ENCODE results near the gene DPP4. TPM values are rescaled to one million over a fixed set of nuclear protein-coding genes. Genes with fewer than 3 reads are reported as not detected.
"Not testable (repeated sequence)": the region's sequence is repeated elsewhere in the genome, so short reads cannot be mapped to it uniquely, and the experiment has no call there.

Gene DPP4
- total RNA-seq, 3 donors from 2014 or later = 8.6 to 15.6 (median 15.3) TPM

DNA sequence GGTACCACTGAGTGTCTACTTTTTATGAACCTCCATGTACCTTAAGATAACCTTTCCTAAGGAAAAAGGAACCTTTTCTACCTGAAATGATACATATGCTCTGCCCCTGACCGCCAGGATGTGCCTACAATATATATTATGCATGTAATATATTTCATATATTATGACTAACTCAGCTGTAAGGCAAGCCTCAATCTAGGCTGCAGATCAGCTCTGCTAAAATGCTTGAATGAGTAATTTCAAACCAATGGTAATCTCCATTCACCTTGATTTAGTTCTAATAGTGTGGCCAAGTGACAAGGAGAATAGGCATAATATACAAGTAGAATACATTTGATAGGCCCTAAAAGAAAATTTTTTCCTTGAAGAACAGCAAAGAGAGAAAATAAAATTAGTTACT lies 101.8 kb downstream of the DPP4 start:
- ATAC-seq = no peak
- peaks cover 29% of the 10 kb centered on the region for H3K4me1 Mint-ChIP-seq (ENCODE audit: low read depth)

DNA sequence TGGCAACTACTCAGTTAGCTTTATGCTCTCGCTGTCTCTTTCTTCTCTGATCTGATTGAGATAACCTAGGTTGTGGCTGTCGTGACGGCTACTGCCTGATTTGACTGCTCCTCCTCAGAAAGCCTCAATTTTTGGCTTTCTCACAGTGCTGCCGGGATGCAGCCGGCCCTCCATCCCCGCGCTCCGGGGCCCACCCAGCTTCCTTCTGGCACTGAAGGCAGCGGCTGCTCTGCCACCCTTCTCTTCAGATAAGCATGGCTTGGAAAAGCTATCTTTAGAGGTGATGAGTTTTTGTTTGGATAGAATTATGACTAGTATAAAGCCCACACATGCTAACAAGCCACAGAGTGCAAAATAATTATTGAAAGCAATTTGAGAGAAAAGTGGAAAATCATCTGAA lies 102.5 kb downstream of the DPP4 start:
- H3K27me3 Mint-ChIP-seq (ENCODE audit: low read depth) = no peaks in the 10 kb centered on the region
- no peak overlapping the region for H3K4me3 Mint-ChIP-seq
- H3K4me1 Mint-ChIP-seq (ENCODE audit: low read depth) = peaks cover 29% of the 10 kb centered on the region
- no peak for DNase-seq
- H3K36me3 Mint-ChIP-seq (ENCODE audit: insufficient read depth) = no peaks in the 10 kb centered on the region
- no peaks in the 10 kb centered on the region for H3K9me3 Mint-ChIP-seq
- ATAC-seq = no peak

More for the DNA sequence above, 101.8 kb downstream of the DPP4 start:
- H3K4me3 Mint-ChIP-seq = no peak overlapping the region
- H3K36me3 Mint-ChIP-seq (ENCODE audit: insufficient read depth) = no peaks in the 10 kb centered on the region
- no peaks in the 10 kb centered on the region for H3K9me3 Mint-ChIP-seq
- DNase-seq = no peak
- no peaks in the 10 kb centered on the region for H3K27me3 Mint-ChIP-seq (ENCODE audit: low read depth)

DNA sequence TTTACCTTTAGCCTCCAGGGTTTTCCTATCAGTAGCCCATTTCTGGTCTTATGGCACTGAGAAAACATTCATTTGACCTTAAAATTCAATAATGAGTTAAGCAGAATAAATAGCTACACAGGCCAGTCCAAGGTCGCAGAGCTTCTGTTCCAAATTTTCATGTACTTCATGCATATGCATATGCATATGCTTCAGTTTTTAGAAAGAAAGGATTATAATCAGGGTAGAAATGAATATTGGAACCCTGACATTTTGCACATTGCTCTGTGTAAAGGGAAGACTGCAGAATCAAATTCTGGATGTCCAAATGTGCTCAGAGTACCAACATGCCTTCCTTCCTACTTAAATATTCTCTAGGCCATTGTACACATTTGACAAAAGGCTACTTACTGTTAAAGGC lies 104.9 kb downstream of the DPP4 start:
- Mint-ChIP-seq H3K4me3 (no peak overlapping the region), H3K27me3 (ENCODE audit: low read depth) (no peaks in the 10 kb centered on the region), H3K4me1 (ENCODE audit: low read depth) (peaks cover 21% of the 10 kb centered on the region), H3K9me3 (no peaks in the 10 kb centered on the region), H3K36me3 (ENCODE audit: insufficient read depth) (no peaks in the 10 kb centered on the region)
- ATAC-seq (no peak), DNase-seq (no peak)

DNA sequence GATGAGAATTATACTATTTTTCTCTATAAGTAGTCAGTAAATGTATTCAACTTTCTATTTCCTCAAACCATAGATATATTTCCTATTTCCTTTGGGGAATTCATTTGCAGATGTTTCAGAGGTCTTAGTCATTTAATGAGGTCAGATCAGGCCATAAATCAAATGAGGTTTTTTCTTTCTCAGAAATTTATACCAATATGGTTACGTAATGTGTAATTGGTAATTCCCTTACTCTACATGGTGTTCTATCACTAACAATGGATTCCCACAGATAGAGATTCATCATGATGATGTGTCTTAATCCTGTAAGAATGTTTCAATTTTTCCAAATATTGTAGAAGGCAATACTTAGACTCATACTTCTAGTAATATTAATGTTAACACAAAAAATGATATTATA lies 108.0 kb downstream of the DPP4 start:
- DNase-seq (no peak), ATAC-seq (peak; percentile 62 to 64)
- Mint-ChIP-seq H3K36me3 (ENCODE audit: insufficient read depth) (no peaks in the 10 kb centered on the region), H3K4me1 (ENCODE audit: low read depth) (peaks cover 20% of the 10 kb centered on the region), H3K9me3 (no peaks in the 10 kb centered on the region), H3K27me3 (ENCODE audit: low read depth) (no peaks in the 10 kb centered on the region), H3K4me3 (no peak overlapping the region)

DNA sequence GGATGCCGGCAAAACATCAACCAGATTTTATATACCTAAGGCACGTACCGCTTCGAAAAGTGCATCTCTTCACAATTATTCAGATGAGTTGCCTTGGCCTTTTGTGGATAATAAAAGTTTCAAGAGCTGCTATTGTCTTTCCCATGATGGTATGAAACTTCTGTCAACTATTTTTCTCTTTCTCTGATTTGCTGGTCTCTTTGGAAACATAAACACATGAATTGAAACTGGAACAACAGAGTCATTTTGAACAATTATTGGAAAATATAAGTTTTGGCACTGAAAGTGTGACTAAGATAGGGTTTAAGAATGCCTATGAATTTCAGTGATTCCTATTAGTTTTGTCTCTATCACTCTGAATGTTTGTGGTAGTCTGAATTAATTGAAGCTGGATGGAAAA lies 109.9 kb downstream of the DPP4 start:
- ATAC-seq (peak; percentile 79 to 80), DNase-seq (no peak)
- Mint-ChIP-seq H3K9me3 (no peaks in the 10 kb centered on the region), H3K4me3 (no peak overlapping the region), H3K36me3 (ENCODE audit: insufficient read depth) (no peaks in the 10 kb centered on the region), H3K27me3 (ENCODE audit: low read depth) (no peaks in the 10 kb centered on the region), H3K4me1 (ENCODE audit: low read depth) (peaks cover 21% of the 10 kb centered on the region)

DNA sequence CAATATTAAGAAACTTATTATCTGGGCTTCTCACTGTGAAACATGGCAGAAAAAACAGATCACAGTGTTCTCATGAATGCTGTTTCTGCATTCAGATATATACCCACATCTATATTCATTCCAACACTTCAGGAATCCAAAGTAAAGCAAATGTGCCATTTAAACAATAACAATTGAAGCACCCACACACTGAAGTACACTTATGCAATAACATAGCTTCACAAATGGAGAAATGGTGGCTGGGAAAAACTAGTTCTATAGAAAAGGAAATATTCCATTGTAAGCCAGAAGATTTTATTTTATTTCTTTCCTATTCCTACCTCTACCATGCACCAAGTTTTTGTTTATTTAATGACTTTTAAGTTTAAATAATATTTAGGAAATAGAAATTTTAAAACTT lies 111.9 kb downstream of the DPP4 start:
- ATAC-seq = no peak
- Mint-ChIP-seq H3K4me3 (no peak overlapping the region), H3K4me1 (ENCODE audit: low read depth) (peaks cover 27% of the 10 kb centered on the region), H3K27me3 (ENCODE audit: low read depth) (no peaks in the 10 kb centered on the region), H3K36me3 (ENCODE audit: insufficient read depth) (no peaks in the 10 kb centered on the region), H3K9me3 (no peaks in the 10 kb centered on the region)
- no peak for DNase-seq

DNA sequence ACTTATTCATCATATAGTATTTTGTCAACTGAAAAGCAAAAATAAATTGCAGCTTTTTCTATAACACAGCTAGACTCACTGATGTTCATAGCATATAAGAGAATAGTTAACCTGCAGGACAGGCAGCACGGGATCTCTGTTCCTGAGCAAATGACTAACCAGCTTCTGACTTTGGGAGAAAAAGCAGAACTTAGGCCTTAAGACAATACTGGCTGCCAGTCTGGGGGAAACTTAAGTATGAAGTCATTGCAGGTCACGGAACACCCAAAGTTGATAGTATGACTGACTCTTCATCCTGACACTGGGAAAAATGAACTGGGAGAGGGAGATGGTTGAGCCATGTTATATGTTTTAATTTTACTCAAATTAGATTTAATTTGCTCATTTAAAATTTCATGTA lies 113.0 kb downstream of the DPP4 start:
- H3K4me3 Mint-ChIP-seq = no peak overlapping the region
- no peak for ATAC-seq
- peaks cover 37% of the 10 kb centered on the region for H3K4me1 Mint-ChIP-seq (ENCODE audit: low read depth)
- no peaks in the 10 kb centered on the region for H3K36me3 Mint-ChIP-seq (ENCODE audit: insufficient read depth)
- no peak for DNase-seq
- H3K9me3 Mint-ChIP-seq = no peaks in the 10 kb centered on the region
- H3K27me3 Mint-ChIP-seq (ENCODE audit: low read depth) = no peaks in the 10 kb centered on the region

DNA sequence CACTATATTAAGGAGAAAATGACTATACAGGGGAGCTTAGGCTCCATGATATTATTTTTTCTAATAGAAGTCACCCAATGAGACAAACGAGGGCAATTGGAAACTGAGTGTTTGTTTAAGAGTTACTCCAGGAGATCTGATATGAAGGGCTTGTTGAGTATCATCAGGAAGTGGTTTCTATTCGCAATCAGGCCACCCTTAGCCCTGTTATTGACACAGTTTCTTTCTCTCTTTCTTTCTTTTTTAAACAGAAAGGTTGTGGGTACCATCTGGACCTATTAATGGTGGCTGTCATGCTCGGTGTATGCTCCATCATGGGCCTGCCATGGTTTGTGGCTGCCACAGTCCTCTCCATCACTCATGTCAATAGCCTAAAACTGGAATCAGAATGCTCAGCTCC lies 117.3 kb downstream of the DPP4 start:
- peak in 1 of 2 donors; percentile 35 for ATAC-seq
- DNase-seq = no peak
- no peaks in the 10 kb centered on the region for H3K9me3 Mint-ChIP-seq
- peak overlapping the region; percentile 29 for H3K4me3 Mint-ChIP-seq
- peaks cover 60% of the 10 kb centered on the region for H3K4me1 Mint-ChIP-seq (ENCODE audit: low read depth)
- no peaks in the 10 kb centered on the region for H3K27me3 Mint-ChIP-seq (ENCODE audit: low read depth)
- no peaks in the 10 kb centered on the region for H3K36me3 Mint-ChIP-seq (ENCODE audit: insufficient read depth)

DNA sequence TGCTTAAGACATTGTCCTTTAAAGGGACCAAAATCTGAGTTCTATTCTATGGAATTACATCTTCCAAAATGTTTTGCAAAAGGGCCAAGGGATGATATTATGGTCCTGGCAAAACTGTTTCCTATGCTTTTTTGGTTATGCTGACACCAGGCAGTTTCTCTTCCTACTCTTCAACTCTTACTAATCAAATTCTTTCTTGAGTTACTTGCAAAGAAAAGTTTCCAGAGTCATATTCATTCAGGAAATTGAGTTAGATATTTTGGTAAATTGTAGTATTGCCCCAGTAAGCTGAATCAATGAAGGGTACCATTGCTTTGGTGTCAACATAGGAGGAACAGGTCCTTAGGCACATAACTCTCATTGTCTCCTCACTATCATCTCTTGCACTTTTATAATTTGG lies 118.8 kb downstream of the DPP4 start:
- Mint-ChIP-seq H3K36me3 (ENCODE audit: insufficient read depth) (no peaks in the 10 kb centered on the region), H3K27me3 (ENCODE audit: low read depth) (no peaks in the 10 kb centered on the region), H3K4me1 (ENCODE audit: low read depth) (peaks cover 59% of the 10 kb centered on the region), H3K9me3 (no peaks in the 10 kb centered on the region), H3K4me3 (no peak overlapping the region)
- ATAC-seq (no peak), DNase-seq (no peak)

DNA sequence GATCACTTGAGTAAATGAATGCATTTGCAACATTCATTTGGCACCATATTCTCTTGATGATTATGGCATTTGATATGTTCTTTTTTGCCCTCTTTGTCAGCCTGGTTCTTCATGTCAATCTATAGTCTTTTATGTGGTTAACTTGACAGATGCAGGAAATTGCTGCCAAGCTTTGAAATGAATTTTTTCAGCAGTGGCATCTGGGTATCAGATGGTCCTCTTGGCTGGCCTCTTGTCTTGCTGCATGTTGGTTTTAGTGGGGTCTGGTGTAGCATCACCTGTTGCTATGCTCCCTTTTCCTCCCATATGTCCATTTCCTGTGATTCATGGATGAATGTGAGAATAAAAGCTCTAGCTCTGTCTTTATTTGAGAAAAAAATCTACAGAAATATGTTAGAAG lies 119.9 kb downstream of the DPP4 start:
- ATAC-seq = peak; percentile 6 to 8

DNA sequence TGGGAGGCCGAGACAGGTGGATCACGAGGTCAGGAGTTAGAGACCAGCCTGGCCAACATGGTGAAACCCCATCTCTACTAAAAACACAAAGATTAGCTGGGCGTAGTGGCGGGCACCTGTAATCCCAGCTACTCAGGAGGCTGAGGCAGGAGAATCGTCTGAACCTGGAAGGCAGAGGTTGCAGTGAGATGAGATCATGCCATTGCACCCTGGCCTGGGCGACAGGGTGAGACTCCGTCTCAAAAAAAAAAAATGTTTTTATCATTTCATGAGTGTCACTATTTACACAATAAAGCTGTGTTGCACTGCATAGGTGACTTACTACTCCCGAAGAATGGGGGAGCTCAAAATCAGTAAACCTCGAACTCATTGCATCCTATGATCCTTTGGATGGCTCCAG lies 120.6 kb downstream of the DPP4 start:
- not testable (repeated sequence) for DNase-seq; ATAC-seq; H3K27me3 Mint-ChIP-seq (ENCODE audit: low read depth); H3K36me3 Mint-ChIP-seq (ENCODE audit: insufficient read depth); H3K9me3 Mint-ChIP-seq
- H3K4me1 Mint-ChIP-seq (ENCODE audit: low read depth) = peaks cover 56% of the 10 kb centered on the region
- peak overlapping the region; percentile 24 for H3K4me3 Mint-ChIP-seq

More for the DNA sequence above, 119.9 kb downstream of the DPP4 start:
- no peaks in the 10 kb centered on the region for H3K36me3 Mint-ChIP-seq (ENCODE audit: insufficient read depth)
- no peak for DNase-seq
- no peaks in the 10 kb centered on the region for H3K27me3 Mint-ChIP-seq (ENCODE audit: low read depth)
- no peaks in the 10 kb centered on the region for H3K9me3 Mint-ChIP-seq
- H3K4me1 Mint-ChIP-seq (ENCODE audit: low read depth) = peaks cover 57% of the 10 kb centered on the region
- H3K4me3 Mint-ChIP-seq = no peak overlapping the region

DNA sequence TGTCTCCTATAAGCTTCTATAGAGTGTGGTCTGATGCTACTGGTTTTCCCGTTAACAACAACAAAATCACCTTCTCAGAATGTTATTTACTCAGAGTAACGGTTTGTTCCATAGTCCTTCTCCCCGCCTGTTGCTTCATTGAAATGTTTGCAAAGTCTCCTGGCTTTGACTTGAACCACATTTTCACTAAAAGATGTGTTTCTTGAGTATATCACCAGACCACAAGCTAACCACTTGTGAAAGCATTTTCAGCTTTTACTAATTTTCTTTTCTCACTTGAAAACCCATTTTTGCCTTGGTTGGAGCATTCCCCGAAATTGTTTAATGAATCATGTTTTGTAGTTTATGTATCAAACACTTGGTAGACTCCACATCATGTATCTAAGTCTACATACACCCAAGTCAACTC lies 121.2 kb downstream of the DPP4 start:
- Mint-ChIP-seq H3K9me3 (no peaks in the 10 kb centered on the region), H3K36me3 (ENCODE audit: insufficient read depth) (no peaks in the 10 kb centered on the region), H3K27me3 (ENCODE audit: low read depth) (no peaks in the 10 kb centered on the region), H3K4me1 (ENCODE audit: low read depth) (peaks cover 54% of the 10 kb centered on the region), H3K4me3 (peak overlapping the region; percentile 24)
- ATAC-seq (peak; percentile 80 to 88), DNase-seq (no peak)

DNA sequence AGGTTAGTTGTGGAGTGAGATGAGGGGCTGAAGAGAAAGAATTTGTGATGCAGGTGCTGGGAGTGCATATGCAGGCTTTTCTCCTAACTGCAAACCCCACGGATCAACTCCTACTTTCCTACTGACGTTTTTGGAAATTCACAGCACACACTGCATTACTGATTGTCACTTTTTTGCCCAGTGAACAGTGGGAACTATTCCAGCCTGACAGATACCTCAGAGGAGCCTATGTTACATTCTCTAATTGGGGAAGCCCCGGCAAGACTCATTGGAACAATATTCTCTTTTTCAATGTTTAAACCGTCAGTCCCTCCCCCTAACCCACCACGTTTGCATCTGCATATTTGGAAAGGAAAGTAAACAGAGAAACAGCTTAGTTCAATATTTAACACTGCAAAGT lies 126.2 kb downstream of the DPP4 start:
- DNase-seq = no peak
- no peak for ATAC-seq
- Mint-ChIP-seq H3K27me3 (ENCODE audit: low read depth) (peaks cover 2% of the 10 kb centered on the region), H3K9me3 (no peaks in the 10 kb centered on the region), H3K4me1 (ENCODE audit: low read depth) (peaks cover 20% of the 10 kb centered on the region), H3K36me3 (ENCODE audit: insufficient read depth) (no peaks in the 10 kb centered on the region), H3K4me3 (no peak overlapping the region)

DNA sequence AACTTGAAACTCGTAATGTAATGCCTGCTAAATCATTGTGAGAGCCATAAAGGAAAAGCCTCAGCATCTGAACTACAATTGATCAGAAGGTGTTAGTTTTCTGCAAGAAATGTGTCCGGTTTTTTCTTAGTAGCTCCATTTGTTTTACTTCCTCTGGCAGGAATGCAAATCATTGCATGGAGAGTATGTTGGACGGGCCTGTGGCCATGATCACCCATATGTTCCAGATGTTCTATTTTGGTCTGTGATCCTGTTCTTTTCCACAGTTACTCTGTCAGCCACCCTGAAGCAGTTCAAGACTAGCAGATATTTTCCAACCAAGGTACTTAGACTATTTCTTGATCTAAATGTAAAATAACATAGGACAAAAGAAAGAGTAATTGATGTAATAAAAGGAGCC lies 126.6 kb downstream of the DPP4 start:
- ATAC-seq (no peak), DNase-seq (no peak)
- H3K4me1 Mint-ChIP-seq (ENCODE audit: low read depth) = peaks cover 15% of the 10 kb centered on the region
- peaks cover 2% of the 10 kb centered on the region for H3K27me3 Mint-ChIP-seq (ENCODE audit: low read depth)
- no peaks in the 10 kb centered on the region for H3K36me3 Mint-ChIP-seq (ENCODE audit: insufficient read depth)
- H3K4me3 Mint-ChIP-seq = no peak overlapping the region
- H3K9me3 Mint-ChIP-seq = no peaks in the 10 kb centered on the region

DNA sequence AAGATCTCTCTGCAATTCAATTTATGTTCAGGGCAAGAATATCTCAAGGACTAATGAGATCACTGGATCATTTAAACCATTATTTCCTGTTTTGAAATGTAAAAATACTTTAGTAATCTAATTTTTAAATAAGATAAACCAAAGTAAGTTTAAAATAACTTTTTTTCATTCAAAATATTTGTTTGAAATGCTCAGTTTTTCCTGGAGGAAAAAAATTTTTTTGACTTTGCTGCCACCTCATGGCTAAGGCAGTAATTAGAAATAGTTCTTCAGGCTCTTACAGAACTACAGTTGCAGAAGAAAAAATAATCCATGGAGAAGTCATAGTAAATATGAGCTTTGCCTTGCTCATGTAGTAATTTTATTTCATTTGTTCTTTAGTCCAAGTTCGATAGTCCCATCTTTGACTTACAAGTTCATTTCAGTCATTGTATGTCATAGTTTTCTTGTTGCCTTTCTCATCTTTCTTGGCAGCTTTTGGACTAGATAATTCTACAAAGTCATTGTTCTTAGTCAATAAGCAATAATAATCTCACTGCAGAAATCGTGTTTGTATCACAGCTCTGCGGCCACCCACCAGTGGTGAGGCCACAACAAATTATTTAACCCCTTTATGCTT lies 127.4 kb downstream of the DPP4 start:
- DNase-seq (no peak), ATAC-seq (no peak)
- Mint-ChIP-seq H3K4me3 (no peak overlapping the region), H3K36me3 (ENCODE audit: insufficient read depth) (no peaks in the 10 kb centered on the region), H3K4me1 (ENCODE audit: low read depth) (peaks cover 10% of the 10 kb centered on the region), H3K9me3 (no peaks in the 10 kb centered on the region), H3K27me3 (ENCODE audit: low read depth) (peaks cover 2% of the 10 kb centered on the region)

DNA sequence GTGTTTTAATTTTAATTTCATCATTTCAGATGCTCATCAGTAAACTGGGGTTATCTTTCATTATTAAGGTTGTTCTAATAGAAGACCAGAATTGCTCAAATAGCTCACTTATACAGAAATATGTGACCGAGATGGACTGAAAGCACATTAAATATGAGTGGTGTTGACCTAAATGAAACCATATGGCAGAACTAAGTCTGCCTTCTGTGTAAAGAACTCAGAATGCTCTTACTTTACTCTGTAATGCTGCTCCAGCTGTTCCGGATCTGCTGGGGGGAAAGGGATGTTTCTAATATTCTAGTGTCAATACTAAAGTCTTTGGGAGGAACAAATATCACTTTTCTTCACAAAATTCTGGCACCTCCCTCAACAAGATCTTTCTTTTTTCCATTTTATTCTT lies 131.0 kb downstream of the DPP4 start:
- no peak overlapping the region for H3K4me3 Mint-ChIP-seq
- peaks cover 10% of the 10 kb centered on the region for H3K27me3 Mint-ChIP-seq (ENCODE audit: low read depth)
- DNase-seq (no peak), ATAC-seq (no peak)
- no peaks in the 10 kb centered on the region for H3K9me3 Mint-ChIP-seq
- no peaks in the 10 kb centered on the region for H3K36me3 Mint-ChIP-seq (ENCODE audit: insufficient read depth)
- peaks cover 8% of the 10 kb centered on the region for H3K4me1 Mint-ChIP-seq (ENCODE audit: low read depth)
